Parathyroid adenoma (tissue), 2 donors: ENCODE data around the gene IQSEC2.

Experiments used
- H2AFZ ChIP-seq: fragments of 300-600 bp; sonication (generic); one replicate; pipeline ENCODE4 v1.7.0; 2017; ENCODE audit warnings: antibody characterized with exemption, mild to moderate bottlenecking
- H3K27ac ChIP-seq: fragments of 300-600 bp; sonication (generic); one replicate; pipeline ENCODE4 v1.7.0; 2017
- H3K27me3 ChIP-seq: fragments of 300-600 bp; sonication (generic); one replicate; pipeline ENCODE4 v1.7.0; 2017; ENCODE audit warnings: low read length; ENCODE audit not compliant: control insufficient read depth, insufficient read depth
- H3K36me3 ChIP-seq: fragments of 300-600 bp; sonication (generic); one replicate; pipeline ENCODE4 v1.7.0; 2017; ENCODE audit warnings: low read length; ENCODE audit not compliant: control insufficient read depth, insufficient read depth
- H3K4me1 ChIP-seq: fragments of 300-600 bp; sonication (generic); one replicate; pipeline ENCODE4 v1.7.0; 2017; ENCODE audit warnings: control low read depth
- H3K4me2 ChIP-seq: fragments of 300-600 bp; sonication (generic); one replicate; pipeline ENCODE4 v1.7.0; 2017; ENCODE audit warnings: low read length
- H3K4me3 ChIP-seq: fragments of 300-600 bp; sonication (generic); one replicate; pipeline ENCODE4 v1.7.0; 2017; ENCODE audit warnings: low read depth, low read length
- H3K79me2 ChIP-seq: fragments of 300-600 bp; sonication (generic); one replicate; pipeline ENCODE4 v1.7.0; 2017; ENCODE audit warnings: control low read depth
- H3K9ac ChIP-seq: fragments of 300-600 bp; sonication (generic); one replicate; pipeline ENCODE4 v1.7.0; 2017; ENCODE audit warnings: mild to moderate bottlenecking
- H3K9me3 ChIP-seq: fragments of 300-600 bp; sonication (generic); one replicate; pipeline ENCODE4 v1.7.0; 2017; ENCODE audit warnings: low read length; ENCODE audit not compliant: control insufficient read depth
- TF ChIP-seq, protein P1 (sequence below): fragments of 300-600 bp; sonication (generic); IDR thresholded peaks from one replicate; pipeline ENCODE4 v1.7.0; 2017; ENCODE audit warnings: antibody characterized with exemption, mild to moderate bottlenecking
- donor health status: primary hyperparathyroidism.

Gene IQSEC2

DNA sequence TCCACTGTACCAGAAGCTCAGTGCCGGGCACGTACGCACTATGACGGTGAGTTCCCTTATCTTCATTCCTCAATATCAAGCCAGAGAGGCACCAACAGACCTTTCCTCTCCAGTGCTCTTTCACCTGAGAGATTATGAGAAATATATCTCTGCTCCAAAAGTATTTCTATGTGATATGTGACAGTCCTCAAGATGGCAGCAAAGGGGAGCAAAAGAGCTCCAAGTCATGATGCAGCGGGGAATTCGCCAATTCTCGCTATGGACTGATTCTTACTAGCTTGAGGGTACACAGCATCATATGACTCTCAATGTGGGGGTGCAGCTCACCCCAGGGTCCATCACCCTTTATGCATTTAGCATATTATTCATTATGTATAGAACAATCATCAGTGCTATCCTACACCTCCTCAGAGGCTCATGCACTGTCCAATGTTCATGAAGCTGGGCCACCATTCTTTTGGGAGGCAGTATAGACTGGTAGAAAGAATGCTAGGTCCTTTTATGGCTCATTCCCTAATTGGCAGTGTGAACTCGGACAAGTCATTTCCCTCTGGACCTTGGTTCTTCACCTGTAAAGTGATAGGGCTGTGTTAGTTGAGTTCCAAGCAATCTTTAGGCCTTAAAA is 12.8 kb upstream of the IQSEC2 start:
- Histone ChIP-seq H2AFZ (no peak overlapping the region), H3K4me2 (no peak overlapping the region), H3K27ac (no peak overlapping the region), H3K27me3 (no peaks in the 10 kb centered on the region), H3K36me3 (no peaks in the 10 kb centered on the region), H3K9me3 (no peaks in the 10 kb centered on the region), H3K9ac (no peak overlapping the region), H3K79me2 (no peaks in the 10 kb centered on the region), H3K4me3 (no peak overlapping the region), H3K4me1 (no peaks in the 10 kb centered on the region)
- TF ChIP-seq, protein P1, sequence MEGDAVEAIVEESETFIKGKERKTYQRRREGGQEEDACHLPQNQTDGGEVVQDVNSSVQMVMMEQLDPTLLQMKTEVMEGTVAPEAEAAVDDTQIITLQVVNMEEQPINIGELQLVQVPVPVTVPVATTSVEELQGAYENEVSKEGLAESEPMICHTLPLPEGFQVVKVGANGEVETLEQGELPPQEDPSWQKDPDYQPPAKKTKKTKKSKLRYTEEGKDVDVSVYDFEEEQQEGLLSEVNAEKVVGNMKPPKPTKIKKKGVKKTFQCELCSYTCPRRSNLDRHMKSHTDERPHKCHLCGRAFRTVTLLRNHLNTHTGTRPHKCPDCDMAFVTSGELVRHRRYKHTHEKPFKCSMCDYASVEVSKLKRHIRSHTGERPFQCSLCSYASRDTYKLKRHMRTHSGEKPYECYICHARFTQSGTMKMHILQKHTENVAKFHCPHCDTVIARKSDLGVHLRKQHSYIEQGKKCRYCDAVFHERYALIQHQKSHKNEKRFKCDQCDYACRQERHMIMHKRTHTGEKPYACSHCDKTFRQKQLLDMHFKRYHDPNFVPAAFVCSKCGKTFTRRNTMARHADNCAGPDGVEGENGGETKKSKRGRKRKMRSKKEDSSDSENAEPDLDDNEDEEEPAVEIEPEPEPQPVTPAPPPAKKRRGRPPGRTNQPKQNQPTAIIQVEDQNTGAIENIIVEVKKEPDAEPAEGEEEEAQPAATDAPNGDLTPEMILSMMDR = no peak

DNA sequence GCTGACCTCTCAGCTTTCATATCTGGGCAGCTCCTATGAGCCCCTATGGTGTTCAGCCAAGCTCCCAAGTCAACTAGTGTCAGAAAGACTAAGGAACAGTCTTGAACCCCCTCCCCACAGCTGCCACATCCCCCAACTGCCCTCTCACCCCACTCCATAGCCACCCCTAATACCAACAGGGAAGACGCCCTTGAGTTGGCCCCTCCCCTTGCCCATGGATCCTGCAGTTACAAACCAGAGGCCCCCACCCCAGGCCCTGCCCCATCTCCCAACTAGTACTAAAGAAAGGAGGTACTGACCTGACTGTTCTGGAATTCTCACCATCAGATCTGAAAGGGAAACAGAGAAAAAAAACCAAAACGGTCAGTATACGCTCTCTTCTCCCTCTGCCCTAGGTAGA is 10.2 kb upstream of the IQSEC2 start:
- H3K79me2 ChIP-seq = no peaks in the 10 kb centered on the region
- TF ChIP-seq, protein P1 = no peak
- peaks cover 5% of the 10 kb centered on the region for H3K4me1 ChIP-seq
- no peak overlapping the region for H3K4me2 ChIP-seq
- H3K9ac ChIP-seq = no peak overlapping the region
- H2AFZ ChIP-seq = no peak overlapping the region
- no peaks in the 10 kb centered on the region for H3K9me3 ChIP-seq
- H3K27ac ChIP-seq = no peak overlapping the region
- no peaks in the 10 kb centered on the region for H3K27me3 ChIP-seq
- H3K4me3 ChIP-seq = no peak overlapping the region
- H3K36me3 ChIP-seq = no peaks in the 10 kb centered on the region

DNA sequence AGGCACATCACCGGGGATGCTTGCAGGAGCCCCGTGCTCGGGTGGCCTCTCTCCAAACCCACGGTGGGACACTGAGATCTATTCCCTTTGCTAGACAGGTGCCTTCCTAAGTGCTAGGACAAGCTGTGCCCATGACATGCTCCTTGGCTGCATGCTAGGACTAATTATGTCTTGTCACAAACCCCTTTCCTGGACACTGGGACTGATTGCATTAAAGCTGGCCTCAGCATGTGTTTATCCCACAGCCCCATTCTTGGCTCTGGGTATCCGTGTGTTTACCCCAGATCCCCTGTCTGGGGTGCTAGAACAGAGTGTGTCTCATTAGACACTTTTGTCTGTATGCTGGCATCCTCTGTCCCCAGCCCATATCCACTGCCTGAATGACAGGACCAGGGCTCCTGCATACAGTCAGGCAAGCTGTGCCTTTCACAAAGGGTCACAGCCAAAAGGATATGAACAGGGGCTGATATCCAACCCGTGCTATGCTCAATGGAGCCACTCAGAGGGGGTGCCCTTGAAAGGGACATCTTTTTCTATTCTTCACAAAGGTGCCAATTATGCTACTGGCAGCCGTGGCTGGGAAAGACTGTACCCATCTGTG is 9.2 kb upstream of the IQSEC2 start:
- Histone ChIP-seq H3K79me2 (no peaks in the 10 kb centered on the region), H3K9me3 (no peaks in the 10 kb centered on the region), H3K4me2 (no peak overlapping the region), H3K36me3 (no peaks in the 10 kb centered on the region), H3K4me1 (peaks cover 5% of the 10 kb centered on the region), H3K9ac (no peak overlapping the region), H3K4me3 (no peak overlapping the region), H2AFZ (no peak overlapping the region), H3K27me3 (no peaks in the 10 kb centered on the region), H3K27ac (no peak overlapping the region)
- TF ChIP-seq, protein P1 = no peak

- no peaks in the 10 kb centered on the region for H3K9me3 ChIP-seq
- no peak overlapping the region for H3K27ac ChIP-seq
- TF ChIP-seq, protein P1 = no peak
- H3K4me3 ChIP-seq = no peak overlapping the region
- no peak overlapping the region for H2AFZ ChIP-seq
- H3K9ac ChIP-seq = no peak overlapping the region
- H3K27me3 ChIP-seq = no peaks in the 10 kb centered on the region
- H3K79me2 ChIP-seq = no peaks in the 10 kb centered on the region
- H3K4me1 ChIP-seq = peaks cover 12% of the 10 kb centered on the region
- no peaks in the 10 kb centered on the region for H3K36me3 ChIP-seq
- H3K4me2 ChIP-seq = no peak overlapping the region
Measured at GRCh38 chrX:53288189-53288588, 6.8 kb upstream of the IQSEC2 start.
